Smooth muscle cell of the brain vasculature (primary cell): ENCODE results near the gene GPR180.

Experiments used
- DNase-seq: peaks from one replicate; pipeline ENCODE4 v3.0.0-alpha.2; 2012; ENCODE audit warnings: low read depth, low spot score

GPR180 gene

DNA sequence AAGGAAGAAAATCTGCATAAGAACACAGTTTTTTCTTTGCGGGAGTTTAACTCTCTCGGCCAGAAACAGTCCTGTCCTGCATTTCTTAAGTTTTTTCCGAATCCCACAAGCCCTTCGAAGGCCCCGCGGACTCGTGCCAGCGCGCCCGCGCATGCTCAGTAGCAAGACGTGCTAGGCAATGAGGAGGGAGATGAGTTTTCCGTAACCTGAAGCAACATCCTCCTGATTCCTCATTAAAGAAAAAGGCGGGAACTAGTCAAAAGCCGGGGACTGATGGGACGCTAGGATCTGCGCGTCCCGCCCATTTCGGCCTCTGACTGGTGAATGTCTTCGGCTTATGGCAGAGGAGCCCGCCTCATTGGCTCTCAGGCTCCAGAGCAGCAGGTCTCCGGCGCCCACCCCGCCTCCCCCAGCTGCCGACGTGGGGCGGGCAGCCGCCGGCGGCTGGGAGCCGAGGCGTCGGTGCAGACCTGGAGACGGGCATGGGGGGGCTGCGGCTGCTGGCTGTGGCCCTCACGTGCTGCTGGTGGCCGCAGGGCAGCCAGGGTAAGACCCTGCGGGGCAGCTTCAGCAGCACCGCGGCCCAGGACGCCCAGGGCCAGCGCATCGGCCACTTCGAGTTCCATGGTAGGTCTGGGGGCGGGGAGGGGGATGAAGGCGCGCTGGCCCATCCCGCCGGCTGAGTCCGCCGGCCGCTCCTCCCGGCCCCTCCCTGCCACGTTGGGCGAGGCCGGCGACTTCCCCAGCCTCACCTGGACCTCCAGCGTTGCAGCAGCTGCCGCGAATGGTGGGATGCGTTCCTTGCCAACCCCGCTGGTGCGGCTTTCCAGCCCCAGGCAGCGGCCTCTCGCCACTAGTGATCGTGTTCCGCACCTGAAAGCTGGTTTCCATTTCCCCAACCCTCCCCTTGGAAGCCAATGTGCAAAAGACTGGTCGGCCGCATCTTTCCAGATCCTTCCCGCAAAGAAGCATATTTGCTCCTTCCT lies at the start of gene GPR180:
GPR180 (plus strand) TSS at position 412 of the 986 bp plus-strand sequence; CDS start at position 483, 71 bp downstream.
- DNase-seq, result peak; percentile 99

DNA sequence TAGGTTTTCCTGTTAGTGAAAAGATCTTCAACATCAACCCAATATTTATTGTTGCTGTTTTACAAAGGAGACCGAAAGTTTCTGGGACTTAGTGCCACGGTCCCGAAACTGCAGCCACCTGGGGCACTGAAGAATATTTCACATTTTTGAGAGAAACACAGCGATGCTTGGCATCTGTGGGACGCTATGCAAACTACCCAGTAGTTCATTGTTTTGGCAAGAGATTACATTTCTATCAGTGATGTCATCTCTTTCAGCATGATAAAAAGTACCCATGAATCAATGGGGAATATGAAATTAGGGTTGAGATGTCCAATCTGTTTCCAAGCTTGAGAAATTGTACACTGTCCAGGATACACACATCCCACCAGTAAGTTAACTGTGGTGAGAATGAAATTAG lies 49.6 kb upstream of the GPR180 start:
- no peak for DNase-seq

DNA sequence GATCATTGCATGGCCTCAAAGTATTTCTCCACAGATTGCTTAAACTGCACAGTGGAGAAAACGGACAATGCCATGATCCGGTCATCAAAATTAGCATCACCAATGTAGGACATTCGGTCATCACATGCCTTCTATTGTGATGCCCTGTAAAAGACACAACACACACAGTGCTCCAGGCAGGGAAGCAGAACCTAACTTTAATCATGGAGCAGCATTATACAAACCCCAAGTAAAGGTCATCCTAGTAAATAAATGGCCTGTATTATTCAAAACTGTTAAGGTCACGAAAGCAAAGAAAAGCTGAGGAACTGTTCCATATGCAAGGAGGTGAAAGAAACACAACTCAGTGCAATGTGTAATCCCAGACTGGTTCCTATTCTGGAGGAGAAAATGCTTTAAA lies 47.9 kb upstream of the GPR180 start:
- DNase-seq, result no peak

DNA sequence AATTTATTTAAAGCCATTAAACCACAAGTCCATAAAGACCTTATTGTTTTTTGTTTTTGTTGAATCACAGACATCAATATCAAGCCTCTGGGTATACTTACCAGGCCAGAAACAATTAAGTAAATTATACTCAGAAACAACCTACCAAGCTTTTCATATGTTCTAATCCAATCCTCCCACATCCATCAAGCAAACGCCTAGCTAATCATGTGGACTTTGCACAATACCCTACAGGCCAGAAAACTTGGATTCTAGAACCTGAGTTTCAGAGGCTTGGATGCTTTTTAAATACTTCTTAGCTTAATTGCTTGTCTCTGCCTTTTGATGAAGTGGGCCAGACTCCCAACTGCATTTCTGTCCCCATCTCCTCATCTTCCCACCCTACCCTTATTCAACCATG lies 45.6 kb upstream of the GPR180 start:
- DNase-seq, result no peak

DNA sequence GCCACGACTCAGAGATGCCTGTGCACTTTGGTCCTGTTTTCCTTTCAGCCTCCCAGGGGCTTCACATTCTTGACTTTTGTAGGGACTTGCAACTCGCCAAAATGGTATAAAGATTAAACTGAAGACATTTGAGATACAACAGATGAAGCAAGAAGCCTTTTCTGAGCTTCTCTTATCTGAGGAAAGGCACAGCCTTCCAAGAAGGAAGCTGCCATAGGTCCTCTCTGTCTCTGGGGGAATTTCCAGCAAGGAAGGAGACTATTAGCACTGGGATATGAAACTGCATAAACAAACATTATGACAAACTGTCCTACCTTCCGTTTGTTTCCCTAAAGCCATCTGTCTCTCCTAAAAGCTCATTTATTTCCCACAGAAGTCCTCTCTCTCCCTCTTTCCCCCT lies 45.0 kb upstream of the GPR180 start:
- DNase-seq, result no peak

DNA sequence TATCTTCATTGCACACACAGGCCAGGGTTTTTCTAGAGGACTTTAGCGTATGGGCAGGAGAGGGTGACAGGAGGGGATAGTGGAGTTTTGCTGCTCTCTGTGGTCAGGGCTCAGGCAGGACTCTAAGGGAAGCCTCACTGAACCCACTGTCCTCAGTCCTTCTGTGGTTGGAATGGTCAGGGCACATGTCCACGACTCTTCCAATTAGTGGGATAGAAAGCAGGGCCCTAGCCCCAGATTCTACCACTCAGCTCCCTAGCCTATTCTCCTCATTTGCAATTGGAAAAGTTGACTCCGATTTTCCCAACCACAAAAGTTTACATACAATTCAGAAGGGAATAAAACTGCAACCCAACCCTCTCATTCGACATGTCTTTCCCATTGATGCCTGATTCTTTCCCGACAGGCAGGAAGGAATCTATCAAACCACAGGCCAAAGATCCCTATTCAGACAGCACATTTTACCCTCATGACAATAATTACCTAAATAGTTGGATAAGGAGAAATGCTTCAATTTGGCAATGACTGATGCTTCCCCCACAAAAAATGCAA lies 43.9 kb upstream of the GPR180 start:
- DNase-seq, result no peak

DNA sequence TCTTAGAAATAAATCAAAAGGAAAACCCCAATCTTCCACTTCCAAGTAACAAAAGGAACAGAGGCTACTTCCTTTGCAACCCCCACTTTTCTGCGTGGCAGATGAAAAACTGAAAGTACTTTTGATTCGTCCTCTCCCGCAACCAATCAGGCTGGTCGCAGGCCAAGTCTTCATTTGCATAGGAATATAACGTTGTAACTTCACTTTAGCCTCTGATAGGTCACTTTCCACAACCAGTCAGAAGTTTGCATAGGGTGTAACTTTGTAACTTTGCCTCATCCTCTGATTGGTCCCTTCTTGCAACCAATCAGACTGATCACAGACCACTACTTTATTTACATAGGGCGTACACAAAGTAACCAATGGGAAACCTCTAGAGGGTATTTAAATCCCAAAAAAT lies 42.9 kb upstream of the GPR180 start:
- no peak for DNase-seq

DNA sequence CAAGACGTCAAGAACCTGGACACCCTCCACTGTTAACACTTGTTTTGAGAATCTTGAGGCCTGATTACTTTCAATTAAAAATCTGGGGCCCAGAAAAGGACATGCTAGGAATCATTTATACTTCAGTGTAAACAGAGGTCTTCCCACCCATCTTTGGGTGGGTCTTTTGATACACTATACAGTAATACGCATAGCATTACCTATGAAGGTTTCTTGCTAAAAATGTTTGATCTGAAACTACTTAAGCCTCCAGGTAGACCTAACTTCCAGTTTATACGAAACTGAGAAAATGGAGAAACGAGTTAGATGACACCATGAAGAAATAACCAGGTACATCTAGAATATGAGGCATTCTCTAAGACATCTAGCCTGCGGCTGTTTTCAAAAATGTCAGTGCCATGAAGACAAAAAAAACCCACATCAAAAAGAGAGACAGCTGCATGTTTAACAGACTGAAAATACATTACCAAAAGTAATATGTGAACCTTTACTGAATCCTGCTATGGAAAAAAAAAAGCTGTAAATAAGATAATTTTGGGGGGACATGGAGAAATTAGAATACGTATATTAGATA lies 42.3 kb upstream of the GPR180 start:
- DNase-seq, result no peak

DNA sequence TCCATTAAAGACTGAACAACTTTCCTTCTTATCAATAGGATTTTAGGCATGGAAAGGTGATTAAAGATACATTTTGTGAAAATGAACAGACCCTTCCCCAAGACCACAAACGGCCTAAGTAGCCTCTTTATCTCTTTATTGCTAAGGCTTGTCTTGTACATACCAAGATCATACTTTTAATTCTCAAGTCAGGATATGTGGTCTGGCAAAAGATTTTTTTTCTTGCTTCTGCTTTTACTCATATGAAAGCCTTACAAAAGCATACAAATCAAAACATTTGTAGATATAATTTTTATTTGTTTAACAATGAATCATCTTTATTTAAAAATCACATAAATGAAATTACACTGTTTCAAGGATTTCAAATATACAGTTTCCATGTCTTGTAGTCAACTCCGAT lies 41.5 kb upstream of the GPR180 start:
- no peak for DNase-seq

DNA sequence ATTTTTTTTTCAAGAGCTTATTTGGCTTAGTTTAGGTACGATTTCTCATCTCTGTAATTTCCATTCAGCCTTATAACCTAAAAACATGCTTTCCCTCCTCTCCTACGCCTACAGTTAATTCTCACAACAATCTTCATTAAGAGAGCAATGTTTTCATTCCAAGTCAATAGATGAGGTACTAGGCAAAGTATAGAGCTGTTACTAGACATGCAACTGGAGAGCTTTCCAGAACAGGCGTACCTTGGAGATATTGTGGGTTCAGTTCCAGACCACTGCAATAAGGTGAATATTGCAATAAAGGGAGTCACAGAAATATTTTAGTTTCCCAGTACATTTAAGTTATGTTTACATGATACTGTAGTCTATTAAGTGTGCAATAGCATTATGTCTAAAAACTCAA lies 40.5 kb upstream of the GPR180 start:
- DNase-seq, result no peak

DNA sequence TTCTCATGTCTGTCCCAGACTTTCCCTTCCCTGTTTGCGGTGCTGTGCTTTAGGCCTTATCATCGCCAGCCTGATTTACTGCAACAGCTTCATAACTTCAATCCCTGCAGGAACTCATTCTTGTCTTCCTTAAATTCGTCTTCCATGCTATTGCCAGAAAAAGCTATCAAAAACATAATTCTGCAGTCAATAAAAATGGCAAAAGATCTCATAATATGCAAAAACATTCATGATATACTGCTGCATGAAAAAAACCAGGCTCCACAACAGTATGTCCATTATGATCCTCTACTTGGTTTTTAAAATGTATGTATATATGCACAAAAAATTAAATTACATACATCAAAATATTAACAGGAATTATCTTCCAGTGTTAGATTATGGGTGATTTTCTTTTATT lies 34.1 kb upstream of the GPR180 start:
- DNase-seq, result no peak

DNA sequence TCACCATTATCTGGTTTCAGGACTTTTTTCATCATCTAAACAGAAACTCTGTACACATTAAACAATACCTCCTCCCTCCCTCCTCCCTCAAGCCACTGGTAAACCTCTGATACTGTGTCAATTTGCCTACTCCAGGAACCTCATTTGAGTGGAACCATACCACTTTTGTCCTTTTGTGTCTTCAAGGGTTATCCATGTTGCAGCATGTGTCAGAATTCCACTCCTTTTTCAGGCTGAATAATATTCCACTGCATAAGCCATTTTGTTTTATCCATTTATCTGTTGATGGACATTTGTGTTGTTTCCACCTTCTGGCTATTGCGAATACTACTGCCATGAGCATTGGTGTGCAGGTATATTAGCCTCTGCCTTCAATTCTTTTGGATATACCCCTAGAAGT lies 33.2 kb upstream of the GPR180 start:
- no peak for DNase-seq

DNA sequence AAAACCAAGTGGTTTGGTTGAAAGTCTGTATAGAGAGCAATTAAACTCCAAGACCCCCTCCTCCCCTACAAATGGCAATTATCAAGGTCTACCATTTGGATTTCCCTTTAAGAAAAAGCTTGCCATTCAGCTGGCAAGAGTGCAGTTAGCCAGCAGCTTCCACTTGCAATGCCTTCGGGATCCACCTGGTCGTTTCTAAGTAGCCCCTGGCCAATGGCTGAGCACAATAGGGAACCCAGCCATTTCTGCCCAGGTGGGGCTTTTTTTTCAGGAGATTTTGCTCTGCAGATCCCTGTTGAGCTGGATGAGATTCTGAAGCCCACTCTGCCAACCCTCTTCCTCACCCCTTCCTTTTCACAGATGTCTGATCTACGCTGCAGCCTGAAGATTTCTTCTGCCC lies 32.0 kb upstream of the GPR180 start:
- no peak for DNase-seq

DNA sequence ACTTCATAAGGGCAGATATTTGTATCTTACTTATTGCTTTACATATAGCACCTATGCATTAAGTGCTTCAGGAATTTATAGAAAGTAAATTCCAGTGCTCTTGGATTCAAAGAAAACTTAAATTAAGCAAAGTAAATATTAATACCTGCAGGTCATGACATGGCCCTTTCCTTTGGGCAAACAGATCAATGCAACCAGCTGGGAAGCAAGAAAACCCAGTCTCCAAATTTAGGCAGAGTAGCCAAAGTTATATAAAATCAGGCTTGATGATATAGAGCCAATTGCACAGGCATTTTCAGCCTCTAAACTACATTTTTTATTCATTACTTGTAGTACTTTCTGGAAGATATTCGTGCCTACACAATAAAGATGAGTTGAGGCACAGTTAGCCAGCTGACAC lies 22.6 kb upstream of the GPR180 start:
- DNase-seq, result no peak

DNA sequence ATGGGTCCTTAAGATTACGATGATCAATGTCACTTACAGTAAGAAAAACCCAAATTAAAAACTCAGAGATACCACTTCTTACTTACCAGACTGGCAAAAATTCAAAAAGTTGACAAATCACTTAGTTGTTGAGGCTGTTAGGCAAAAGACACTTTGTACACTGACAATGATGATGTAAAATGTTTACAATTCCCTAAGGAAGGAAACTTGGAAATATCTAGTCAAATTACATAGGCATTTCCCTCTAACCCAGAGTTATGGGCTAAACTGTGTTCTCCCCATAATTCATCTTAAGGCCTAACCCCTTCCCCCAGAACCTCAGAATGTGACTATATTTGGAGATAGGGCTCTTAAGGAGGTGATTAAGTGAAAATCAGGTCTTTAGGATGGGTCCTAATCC lies 17.7 kb upstream of the GPR180 start:
- DNase-seq, result no peak

DNA sequence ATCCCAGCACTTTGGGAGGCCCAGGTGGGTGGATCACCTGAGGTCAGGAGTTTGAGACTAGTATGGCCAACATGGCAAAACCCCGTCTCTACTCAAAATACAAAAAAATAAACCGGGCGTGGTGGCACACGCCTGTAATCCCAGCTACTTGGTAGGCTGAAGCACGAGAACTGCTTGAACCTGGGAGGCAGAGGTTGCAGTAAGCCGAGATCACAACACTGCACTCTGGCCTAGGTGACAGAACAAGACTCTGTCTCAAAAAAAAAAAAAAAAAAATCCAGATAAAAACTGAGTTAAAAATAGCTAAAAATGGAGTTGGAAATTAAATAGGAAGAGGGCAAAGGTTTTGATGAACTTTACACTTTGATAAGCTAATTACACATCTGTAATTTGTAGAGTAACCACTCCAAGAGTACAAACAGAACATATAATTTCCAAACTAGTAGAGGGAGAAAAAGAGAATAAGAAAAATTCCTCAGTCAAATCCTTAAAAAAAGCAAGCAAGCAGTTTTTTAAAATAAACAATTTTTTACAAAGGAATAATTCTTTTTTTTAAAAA lies 16.0 kb upstream of the GPR180 start:
- no peak for DNase-seq

DNA sequence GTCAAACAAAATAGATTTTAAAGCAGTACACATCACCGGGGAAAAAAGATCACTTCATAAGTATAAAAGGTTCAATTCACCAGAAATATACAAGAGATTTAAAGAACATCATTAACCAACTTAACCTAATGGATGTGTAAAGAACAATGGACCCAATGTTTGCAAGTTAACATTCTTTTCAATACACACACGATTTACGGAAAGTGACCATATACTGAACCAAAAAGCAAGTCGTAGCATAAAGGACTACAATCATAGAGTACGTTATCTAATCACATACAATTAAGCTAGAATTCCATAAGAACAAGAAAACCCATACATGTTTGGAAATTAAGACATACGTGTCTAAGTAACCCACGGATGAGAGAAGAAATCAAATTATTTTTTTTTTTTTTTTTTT lies 15.3 kb upstream of the GPR180 start:
- no peak for DNase-seq

DNA sequence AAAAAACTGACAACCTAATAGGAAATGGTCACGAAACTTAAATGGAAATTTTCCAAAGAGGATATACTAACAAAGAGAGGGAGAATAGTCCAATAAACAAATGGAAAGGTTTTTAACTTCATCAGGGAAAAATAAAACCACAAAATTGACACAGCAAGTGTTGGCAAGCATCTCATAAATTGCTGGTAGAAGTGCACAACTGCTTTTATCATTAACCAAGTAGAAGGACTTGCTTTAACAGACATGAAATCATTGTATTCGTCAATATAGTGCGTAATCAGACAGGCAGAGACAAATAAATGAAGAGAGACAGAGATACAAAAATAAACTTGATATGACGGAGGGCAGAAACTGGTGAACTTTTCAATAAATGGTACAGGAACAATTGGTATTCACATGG lies 13.1 kb upstream of the GPR180 start:
- DNase-seq, result no peak

DNA sequence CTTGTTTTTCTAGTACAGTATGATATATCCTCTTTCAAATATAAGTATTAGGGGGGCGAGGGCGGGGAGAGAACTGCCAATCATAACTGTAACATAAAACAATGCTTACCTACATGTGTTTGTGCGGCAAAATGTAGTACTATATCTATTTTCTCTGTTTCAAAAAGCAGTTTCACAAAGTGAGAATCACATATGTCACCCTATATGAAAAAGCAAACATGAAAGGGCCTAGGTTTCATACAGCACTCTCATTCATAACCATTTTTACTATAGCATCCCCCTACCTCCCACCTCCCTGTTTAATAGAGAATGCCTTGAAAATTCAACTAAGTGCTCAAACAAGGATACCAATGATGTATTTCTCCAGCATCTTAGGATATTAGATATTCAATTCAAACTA lies 10.9 kb upstream of the GPR180 start:
- no peak for DNase-seq

DNA sequence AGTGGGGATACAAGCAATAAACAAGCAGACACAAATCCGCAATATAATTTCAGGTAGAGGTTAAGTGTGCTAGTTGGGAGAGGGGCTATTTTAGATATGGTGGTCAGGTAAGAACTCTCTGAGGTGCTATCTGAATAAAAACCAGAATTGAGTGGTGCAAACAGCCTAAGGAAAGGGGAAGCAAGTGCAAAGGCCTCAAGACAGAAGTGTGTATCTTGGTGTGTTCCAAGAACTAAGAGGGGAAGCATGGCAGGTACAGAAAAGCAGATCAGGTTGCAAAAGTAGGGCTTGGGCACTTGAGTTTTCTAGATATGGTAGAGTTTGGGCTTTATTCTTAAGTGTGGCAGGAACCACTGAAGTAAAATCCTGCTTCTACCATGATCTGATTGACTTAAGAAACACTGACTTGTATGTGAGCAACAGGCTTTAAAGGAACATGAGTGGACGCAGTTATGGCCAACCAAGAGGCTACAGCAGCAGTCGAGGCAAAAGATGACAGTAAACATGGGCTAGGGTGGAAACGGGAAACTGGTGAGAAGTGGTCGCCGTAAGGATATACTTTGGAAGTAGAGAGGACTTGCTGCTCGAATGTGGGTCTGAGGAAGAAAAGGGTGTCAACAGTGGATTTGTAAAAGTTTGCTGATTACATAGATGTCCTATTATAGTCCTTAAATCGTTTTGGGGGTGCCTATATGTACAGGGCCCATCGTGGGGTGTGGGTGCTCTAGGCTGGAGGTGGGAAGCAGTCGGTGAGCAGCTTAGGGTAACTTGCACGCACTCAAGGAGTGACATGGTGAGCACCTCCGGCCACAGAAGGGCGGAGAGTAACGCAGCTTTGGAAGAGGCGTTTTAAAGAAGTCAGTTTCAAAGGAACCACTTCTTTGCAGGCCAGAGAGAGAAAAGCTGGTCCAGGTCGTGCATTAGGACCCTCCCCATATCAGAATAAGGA lies 6.4 kb upstream of the GPR180 start:
- DNase-seq, result no peak

DNA sequence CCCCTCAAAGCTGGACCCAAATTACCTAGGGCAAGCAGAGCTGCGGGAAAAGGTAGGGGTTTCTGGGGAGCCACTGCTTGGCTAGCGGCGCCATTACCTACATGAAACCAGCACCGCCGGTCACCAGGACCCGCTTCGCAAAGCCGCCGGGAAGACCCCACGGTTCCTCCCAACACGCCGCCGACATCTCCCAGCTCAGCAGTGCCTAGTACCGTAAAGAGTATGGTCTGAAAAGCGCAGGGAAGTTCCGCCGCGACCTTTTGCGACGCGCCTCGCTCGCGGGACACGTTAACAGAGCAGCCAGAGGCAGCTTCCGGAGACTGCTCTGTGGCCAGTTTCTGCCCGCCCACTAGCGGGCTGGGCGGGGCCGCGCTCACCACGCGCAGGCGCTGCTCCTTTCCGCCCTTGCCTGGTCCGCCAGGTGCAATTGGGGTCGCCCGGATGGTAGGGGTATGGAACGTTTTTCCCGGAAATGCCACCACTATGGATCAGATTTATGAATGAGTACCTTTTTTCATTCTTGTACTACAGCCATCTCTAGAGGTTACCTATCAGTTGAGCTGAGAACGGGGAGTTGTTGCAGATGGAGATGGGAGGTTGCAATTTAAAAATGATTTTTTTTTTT lies 5.6 kb upstream of the GPR180 start, which contains the start of gene TGDS:
TGDS (minus strand) TSS at position 203 of the 625 bp plus-strand sequence; CDS start at position 187, 16 bp downstream.
- DNase-seq, result peak; percentile 61
